ENCODE results near the gene MYBPC2.

The MYBPC2 gene

GRCh38 chr19:50428772-50429463 lies 3.8 kb upstream of the MYBPC2 start:
- no peak for DNase-seq (ENCODE audit: extremely low read depth, insufficient read length)
- Histone ChIP-seq H3K27me3 (replicated peaks; ENCODE audit: control insufficient read depth, insufficient read depth, low read length) (no peaks in the 10 kb centered on the region), H3K4me3 (replicated peaks; ENCODE audit: low read depth, low read length) (no peak overlapping the region), H3K36me3 (ENCODE audit: control insufficient read depth, insufficient read depth, low read length) (no peaks in the 10 kb centered on the region)
- TF ChIP-seq CTCF (IDR thresholded peaks at IDR 0.05; ENCODE audit: insufficient read depth, low read length, poor library complexity, severe bottlenecking), result no peak

- Histone ChIP-seq H3K36me3 (ENCODE audit: control insufficient read depth, insufficient read depth, low read length) (no peaks in the 10 kb centered on the region), H3K4me3 (replicated peaks; ENCODE audit: low read depth, low read length) (peak overlapping the region; percentile 56), H3K27me3 (replicated peaks; ENCODE audit: control insufficient read depth, insufficient read depth, low read length) (no peaks in the 10 kb centered on the region)
- peak; percentile 51 for DNase-seq (ENCODE audit: extremely low read depth, insufficient read length)
- no peak for TF ChIP-seq CTCF (IDR thresholded peaks at IDR 0.05; ENCODE audit: insufficient read depth, low read length, poor library complexity, severe bottlenecking)
Observed at GRCh38 chr19:50430888-50431342, 1.8 kb upstream of the MYBPC2 start.

GRCh38 chr19:50431343-50432220 lies 1.1 kb upstream of the MYBPC2 start:
- no peak for TF ChIP-seq CTCF (IDR thresholded peaks at IDR 0.05; ENCODE audit: insufficient read depth, low read length, poor library complexity, severe bottlenecking)
- peak overlapping the region; percentile 56 for H3K4me3 ChIP-seq (replicated peaks; ENCODE audit: low read depth, low read length)
- no peaks in the 10 kb centered on the region for H3K27me3 ChIP-seq (replicated peaks; ENCODE audit: control insufficient read depth, insufficient read depth, low read length)
- no peaks in the 10 kb centered on the region for H3K36me3 ChIP-seq (ENCODE audit: control insufficient read depth, insufficient read depth, low read length)
- DNase-seq (ENCODE audit: extremely low read depth, insufficient read length), result peak; percentile 89

GRCh38 chr19:50433201-50434180 lies 799 bp downstream of the MYBPC2 start:
- Histone ChIP-seq H3K27me3 (replicated peaks; ENCODE audit: control insufficient read depth, insufficient read depth, low read length) (no peaks in the 10 kb centered on the region), H3K36me3 (ENCODE audit: control insufficient read depth, insufficient read depth, low read length) (no peaks in the 10 kb centered on the region), H3K4me3 (replicated peaks; ENCODE audit: low read depth, low read length) (no peak overlapping the region)
- no peak for TF ChIP-seq CTCF (IDR thresholded peaks at IDR 0.05; ENCODE audit: insufficient read depth, low read length, poor library complexity, severe bottlenecking)
- DNase-seq (ENCODE audit: extremely low read depth, insufficient read length), result no peak

GRCh38 chr19:50434525-50434924 lies 1.8 kb downstream of the MYBPC2 start:
- TF ChIP-seq CTCF (IDR thresholded peaks at IDR 0.05; ENCODE audit: insufficient read depth, low read length, poor library complexity, severe bottlenecking), result no peak
- Histone ChIP-seq H3K36me3 (ENCODE audit: control insufficient read depth, insufficient read depth, low read length) (no peaks in the 10 kb centered on the region), H3K27me3 (replicated peaks; ENCODE audit: control insufficient read depth, insufficient read depth, low read length) (no peaks in the 10 kb centered on the region), H3K4me3 (replicated peaks; ENCODE audit: low read depth, low read length) (no peak overlapping the region)
- DNase-seq (ENCODE audit: extremely low read depth, insufficient read length), result no peak
